GM23338 (cell line): ENCODE results near the gene SLFN13. TPM values are rescaled to one million over a fixed set of nuclear protein-coding genes. Genes with fewer than 3 reads are reported as not detected.

Experiments used
- ATAC-seq: fragments of 200-7000 bp; cut with Tn5 transposase; 3 replicates; pipeline ENCODE4 v1.9.1; 2020
- DNase-seq: peaks from one replicate; pipeline ENCODE4 v3.0.0-alpha.2; 2015; ENCODE audit warnings: low spot score
- H2AFZ ChIP-seq: fragments of 200-600 bp; sonication (generic); 2 replicates; pipeline ENCODE4 v1.8.0; 2016; ENCODE audit warnings: antibody characterized with exemption, mild to moderate bottlenecking, moderate library complexity
- H3F3A ChIP-seq: fragments of 200-600 bp; sonication (generic); replicated peaks from 2 replicates; pipeline ENCODE4 v1.8.0; 2017; ENCODE audit warnings: antibody characterized with exemption, mixed run types, low read depth
- H3K27ac ChIP-seq: fragments of 200-600 bp; sonication (generic); 2 replicates; pipeline ENCODE4 v1.6.1; 2016; ENCODE audit warnings: low read depth
- H3K27me3 ChIP-seq: fragments of 200-600 bp; sonication (generic); 2 replicates; pipeline ENCODE4 v1.8.0; 2016; ENCODE audit warnings: mild to moderate bottlenecking, mixed run types, moderate library complexity; ENCODE audit not compliant: insufficient read depth
- H3K36me3 ChIP-seq: fragments of 200-600 bp; sonication (generic); 2 replicates; pipeline ENCODE4 v1.8.0; 2016; ENCODE audit warnings: mild to moderate bottlenecking; ENCODE audit not compliant: insufficient read depth
- H3K4me1 ChIP-seq: fragments of 200-600 bp; sonication (generic); 2 replicates; pipeline ENCODE4 v1.8.0; 2016; ENCODE audit warnings: mild to moderate bottlenecking, moderate library complexity; ENCODE audit not compliant: insufficient read depth
- H3K4me2 ChIP-seq: fragments of 200-600 bp; sonication (generic); 2 replicates; pipeline ENCODE4 v1.7.1; 2017; ENCODE audit warnings: mixed run types
- H3K4me3 ChIP-seq: fragments of 200-600 bp; sonication (generic); 2 replicates; pipeline ENCODE4 v1.6.1; 2016; ENCODE audit warnings: mixed run types
- H3K79me2 ChIP-seq: fragments of 200-600 bp; sonication (generic); replicated peaks from 2 replicates; pipeline ENCODE4 v1.8.0; 2017; ENCODE audit warnings: mild to moderate bottlenecking; ENCODE audit not compliant: insufficient read depth
- H3K9me2 ChIP-seq: fragments of 200-600 bp; sonication (generic); 2 replicates; pipeline ENCODE4 v1.8.0; 2017; ENCODE audit not compliant: insufficient read depth
- H4K20me1 ChIP-seq: fragments of 200-600 bp; sonication (generic); replicated peaks from 2 replicates; pipeline ENCODE4 v1.8.0; 2017; ENCODE audit warnings: mild to moderate bottlenecking; ENCODE audit not compliant: insufficient read depth
- H3K27ac Mint-ChIP-seq: 2 replicates; pipeline ENCODE4 v1.8.0; 2020; ENCODE audit warnings: inconsistent platforms, mild to moderate bottlenecking, moderate library complexity, mixed read lengths
- H3K27me3 Mint-ChIP-seq: 3 replicates; pipeline ENCODE4 v1.8.0; 2022; ENCODE audit warnings: low read depth, mild to moderate bottlenecking, moderate library complexity, mixed read lengths, inconsistent platforms; ENCODE audit not compliant: insufficient read depth, poor library complexity
- H3K36me3 Mint-ChIP-seq: 3 replicates; pipeline ENCODE4 v1.8.0; 2021; ENCODE audit warnings: low read depth, mild to moderate bottlenecking, inconsistent platforms, moderate library complexity, mixed read lengths
- H3K4me1 Mint-ChIP-seq: 3 replicates; pipeline ENCODE4 v1.8.0; 2020; ENCODE audit warnings: mild to moderate bottlenecking, inconsistent platforms, mixed read lengths
- H3K4me3 Mint-ChIP-seq: 3 replicates; pipeline ENCODE4 v1.8.0; 2021; ENCODE audit warnings: moderate library complexity, mild to moderate bottlenecking, inconsistent platforms, mixed read lengths
- H3K9me3 Mint-ChIP-seq: 3 replicates; pipeline ENCODE4 v1.8.0; 2020; ENCODE audit warnings: moderate library complexity, mild to moderate bottlenecking, inconsistent platforms, mixed read lengths
- CREB1 ChIP-seq: fragments of 250-450 bp; sonication (Bioruptor Pico); IDR thresholded peaks from 2 replicates; pipeline ENCODE4 v1.5.0; 2020; ENCODE audit warnings: low read depth, mild to moderate bottlenecking, moderate library complexity
- EZH2 ChIP-seq: fragments of 200-600 bp; sonication (generic); IDR thresholded peaks from one replicate; pipeline ENCODE4 v1.8.0; 2017; ENCODE audit warnings: antibody characterized with exemption, mild to moderate bottlenecking, low read depth; ENCODE audit not compliant: unreplicated experiment
- EZH2phosphoT487 ChIP-seq: fragments of 200-600 bp; sonication (generic); IDR thresholded peaks from one replicate; pipeline ENCODE4 v1.8.1; 2018; ENCODE audit warnings: antibody characterized with exemption; ENCODE audit not compliant: unreplicated experiment
- JUNB ChIP-seq: IDR thresholded peaks from one replicate; pipeline ENCODE4 v1.6.1; 2016; ENCODE audit warnings: antibody characterized with exemption; ENCODE audit not compliant: unreplicated experiment
- NANOG ChIP-seq: IDR thresholded peaks from 2 replicates; pipeline ENCODE4 v1.6.1; 2016; ENCODE audit warnings: antibody characterized with exemption, borderline replicate concordance
- POLR2AphosphoS5 ChIP-seq: IDR thresholded peaks from 2 replicates; pipeline ENCODE4 v1.6.1; 2016; ENCODE audit warnings: antibody characterized with exemption, low read depth
- STAT1 ChIP-seq: IDR thresholded peaks from one replicate; pipeline ENCODE4 v1.6.1; 2016; ENCODE audit warnings: antibody characterized with exemption; ENCODE audit not compliant: unreplicated experiment
- ZNF114 ChIP-seq: fragments of 250-450 bp; sonication (Bioruptor Pico); IDR thresholded peaks from 2 replicates; pipeline ENCODE4 v1.5.0; 2020; ENCODE audit warnings: mild to moderate bottlenecking, moderate library complexity
- ZNF331 ChIP-seq: fragments of 250-450 bp; sonication (Bioruptor Pico); IDR thresholded peaks from 2 replicates; pipeline ENCODE4 v1.5.0; 2020; ENCODE audit warnings: low read depth, mild to moderate bottlenecking, moderate library complexity
- ZNF462 ChIP-seq: fragments of 250-450 bp; sonication (Bioruptor Pico); IDR thresholded peaks from 2 replicates; pipeline ENCODE4 v1.5.0; 2020; ENCODE audit warnings: mild to moderate bottlenecking, moderate library complexity
- polyA plus RNA-seq: library from polyadenylated mRNA; unstranded; fragments of >200 nt; fragmentation: Nextera tagmentation; extraction: Ambion mirVana; gene quantifications from 2 replicates; pipeline ENCODE4 v1.2.1, GENCODE V29; 2016
- total RNA-seq: library from RNA; depleted of rRNA; stranded (reverse); fragments of >200 nt; shearing (Covaris generic); gene quantifications from 2 replicates; pipeline ENCODE4 v1.2.3, GENCODE V29; 2014
- TF ChIP-seq, protein P1 (sequence below), 2 experiments: fragments of 200-600 bp in 1 of 2; sonication (generic) in 1 of 2; conservative IDR thresholded peaks; 2 replicates each; pipeline versions ENCODE4 v1.5.1 to v1.6.1; 2016 to 2017; ENCODE audit warnings: antibody characterized with exemption in 2 of 2, low read depth in 2 of 2, mild to moderate bottlenecking in 2 of 2, moderate library complexity in 1 of 2
- TF ChIP-seq, protein P2 (sequence below): IDR thresholded peaks from 2 replicates; pipeline ENCODE4 v1.6.1; 2016; ENCODE audit warnings: antibody characterized with exemption
- TF ChIP-seq, protein P3 (sequence below): IDR thresholded peaks from one replicate; pipeline ENCODE4 v1.6.1; 2018; ENCODE audit warnings: antibody characterized with exemption; ENCODE audit not compliant: unreplicated experiment

SLFN13 gene
- total and polyA plus RNA-seq, 2 experiments from 2014 or later: 1.0 to 3.1 TPM

DNA sequence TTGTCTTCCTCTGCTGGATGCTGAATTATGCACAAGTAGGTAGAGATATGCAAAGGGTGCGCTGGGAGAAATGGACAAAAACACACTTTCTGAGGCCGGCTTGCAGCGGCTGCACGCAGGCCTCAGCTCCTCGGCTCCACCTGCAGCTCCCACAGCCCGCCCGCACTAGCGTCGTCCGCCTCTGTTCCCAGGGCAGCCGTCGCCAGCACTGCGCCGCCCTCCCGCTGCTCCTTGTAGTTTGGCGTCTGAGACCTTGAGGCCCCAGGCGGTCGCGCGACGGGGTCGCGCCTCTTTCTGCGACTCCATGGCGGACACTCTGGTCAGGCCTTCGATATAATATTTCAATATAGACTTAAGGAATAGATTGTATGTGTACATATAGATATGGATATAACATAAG lies 41.0 kb downstream of the SLFN13 start:
- Histone ChIP-seq H3K36me3 (no peaks in the 10 kb centered on the region), H3K4me1 (no peaks in the 10 kb centered on the region), H3K27me3 (no peaks in the 10 kb centered on the region), H3K4me3 (no peak overlapping the region), H3K4me2 (no peak overlapping the region), H2AFZ (no peak overlapping the region), H4K20me1 (no peaks in the 10 kb centered on the region), H3K79me2 (no peaks in the 10 kb centered on the region), H3K9me2 (no peaks in the 10 kb centered on the region), H3F3A (no peaks in the 10 kb centered on the region), H3K27ac (no peak overlapping the region)
- Mint-ChIP-seq H3K4me3 (no peak overlapping the region), H3K27ac (no peak overlapping the region), H3K36me3 (peaks cover 4% of the 10 kb centered on the region; the same call in 2 of the 3 replicates), H3K9me3 (no peaks in the 10 kb centered on the region; the same call in 2 of the 3 replicates), H3K27me3 (no peaks in the 10 kb centered on the region), H3K4me1 (no peaks in the 10 kb centered on the region)
- DNase-seq (peak; percentile 74), ATAC-seq (peak; percentile 90)
- no peak for TF ChIP-seq POLR2AphosphoS5
- TF ChIP-seq ZNF462 (CRISPR knock-in tag): no peak
- TF ChIP-seq, protein P1, sequence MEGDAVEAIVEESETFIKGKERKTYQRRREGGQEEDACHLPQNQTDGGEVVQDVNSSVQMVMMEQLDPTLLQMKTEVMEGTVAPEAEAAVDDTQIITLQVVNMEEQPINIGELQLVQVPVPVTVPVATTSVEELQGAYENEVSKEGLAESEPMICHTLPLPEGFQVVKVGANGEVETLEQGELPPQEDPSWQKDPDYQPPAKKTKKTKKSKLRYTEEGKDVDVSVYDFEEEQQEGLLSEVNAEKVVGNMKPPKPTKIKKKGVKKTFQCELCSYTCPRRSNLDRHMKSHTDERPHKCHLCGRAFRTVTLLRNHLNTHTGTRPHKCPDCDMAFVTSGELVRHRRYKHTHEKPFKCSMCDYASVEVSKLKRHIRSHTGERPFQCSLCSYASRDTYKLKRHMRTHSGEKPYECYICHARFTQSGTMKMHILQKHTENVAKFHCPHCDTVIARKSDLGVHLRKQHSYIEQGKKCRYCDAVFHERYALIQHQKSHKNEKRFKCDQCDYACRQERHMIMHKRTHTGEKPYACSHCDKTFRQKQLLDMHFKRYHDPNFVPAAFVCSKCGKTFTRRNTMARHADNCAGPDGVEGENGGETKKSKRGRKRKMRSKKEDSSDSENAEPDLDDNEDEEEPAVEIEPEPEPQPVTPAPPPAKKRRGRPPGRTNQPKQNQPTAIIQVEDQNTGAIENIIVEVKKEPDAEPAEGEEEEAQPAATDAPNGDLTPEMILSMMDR (conservative IDR thresholded peaks at IDR 0.05; ENCODE audit: low read depth in 2 of 2): no peak
- no peak for TF ChIP-seq EZH2
- no peak for TF ChIP-seq STAT1
- TF ChIP-seq, protein P2, sequence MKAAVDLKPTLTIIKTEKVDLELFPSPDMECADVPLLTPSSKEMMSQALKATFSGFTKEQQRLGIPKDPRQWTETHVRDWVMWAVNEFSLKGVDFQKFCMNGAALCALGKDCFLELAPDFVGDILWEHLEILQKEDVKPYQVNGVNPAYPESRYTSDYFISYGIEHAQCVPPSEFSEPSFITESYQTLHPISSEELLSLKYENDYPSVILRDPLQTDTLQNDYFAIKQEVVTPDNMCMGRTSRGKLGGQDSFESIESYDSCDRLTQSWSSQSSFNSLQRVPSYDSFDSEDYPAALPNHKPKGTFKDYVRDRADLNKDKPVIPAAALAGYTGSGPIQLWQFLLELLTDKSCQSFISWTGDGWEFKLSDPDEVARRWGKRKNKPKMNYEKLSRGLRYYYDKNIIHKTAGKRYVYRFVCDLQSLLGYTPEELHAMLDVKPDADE: no peak
- TF ChIP-seq ZNF114 (CRISPR knock-in tag): no peak
- no peak for TF ChIP-seq CREB1
- TF ChIP-seq NANOG: no peak
- no peak for TF ChIP-seq JUNB
- no peak for TF ChIP-seq EZH2phosphoT487
- TF ChIP-seq, protein P3, sequence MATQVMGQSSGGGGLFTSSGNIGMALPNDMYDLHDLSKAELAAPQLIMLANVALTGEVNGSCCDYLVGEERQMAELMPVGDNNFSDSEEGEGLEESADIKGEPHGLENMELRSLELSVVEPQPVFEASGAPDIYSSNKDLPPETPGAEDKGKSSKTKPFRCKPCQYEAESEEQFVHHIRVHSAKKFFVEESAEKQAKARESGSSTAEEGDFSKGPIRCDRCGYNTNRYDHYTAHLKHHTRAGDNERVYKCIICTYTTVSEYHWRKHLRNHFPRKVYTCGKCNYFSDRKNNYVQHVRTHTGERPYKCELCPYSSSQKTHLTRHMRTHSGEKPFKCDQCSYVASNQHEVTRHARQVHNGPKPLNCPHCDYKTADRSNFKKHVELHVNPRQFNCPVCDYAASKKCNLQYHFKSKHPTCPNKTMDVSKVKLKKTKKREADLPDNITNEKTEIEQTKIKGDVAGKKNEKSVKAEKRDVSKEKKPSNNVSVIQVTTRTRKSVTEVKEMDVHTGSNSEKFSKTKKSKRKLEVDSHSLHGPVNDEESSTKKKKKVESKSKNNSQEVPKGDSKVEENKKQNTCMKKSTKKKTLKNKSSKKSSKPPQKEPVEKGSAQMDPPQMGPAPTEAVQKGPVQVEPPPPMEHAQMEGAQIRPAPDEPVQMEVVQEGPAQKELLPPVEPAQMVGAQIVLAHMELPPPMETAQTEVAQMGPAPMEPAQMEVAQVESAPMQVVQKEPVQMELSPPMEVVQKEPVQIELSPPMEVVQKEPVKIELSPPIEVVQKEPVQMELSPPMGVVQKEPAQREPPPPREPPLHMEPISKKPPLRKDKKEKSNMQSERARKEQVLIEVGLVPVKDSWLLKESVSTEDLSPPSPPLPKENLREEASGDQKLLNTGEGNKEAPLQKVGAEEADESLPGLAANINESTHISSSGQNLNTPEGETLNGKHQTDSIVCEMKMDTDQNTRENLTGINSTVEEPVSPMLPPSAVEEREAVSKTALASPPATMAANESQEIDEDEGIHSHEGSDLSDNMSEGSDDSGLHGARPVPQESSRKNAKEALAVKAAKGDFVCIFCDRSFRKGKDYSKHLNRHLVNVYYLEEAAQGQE: no peak
- TF ChIP-seq ZNF331 (CRISPR knock-in tag): no peak
